ENCODE results near the gene DUSP3.
A peak's percentile ranks its signal among the peaks of the same experiment; 100 is the strongest.

Gene DUSP3

GRCh38 chr17:43791589-43791988 lies 12.8 kb upstream of the DUSP3 start:
- H3K9me3 Mint-ChIP-seq: no peaks in the 10 kb centered on the region
- no peak overlapping the region for H3K27ac Mint-ChIP-seq (ENCODE audit: low read depth)
- H3K27me3 Mint-ChIP-seq: peaks cover 50% of the 10 kb centered on the region
- H3K4me1 Mint-ChIP-seq: no peaks in the 10 kb centered on the region
- H3K4me3 Mint-ChIP-seq: no peak overlapping the region
- H3K36me3 Mint-ChIP-seq (ENCODE audit: insufficient read depth): no peaks in the 10 kb centered on the region
- ATAC-seq (replicated peaks; ENCODE audit: extremely low read depth, poor library complexity, severe bottlenecking) (no peak), DNase-seq (ENCODE audit: low spot score in 2 of 2) (no peak)

GRCh38 chr17:43790311-43790940 lies 11.6 kb upstream of the DUSP3 start:
- no peak for ATAC-seq (replicated peaks; ENCODE audit: extremely low read depth, poor library complexity, severe bottlenecking)
- Mint-ChIP-seq H3K36me3 (ENCODE audit: insufficient read depth) (no peaks in the 10 kb centered on the region), H3K4me1 (no peaks in the 10 kb centered on the region), H3K9me3 (no peaks in the 10 kb centered on the region), H3K27ac (ENCODE audit: low read depth) (no peak overlapping the region), H3K27me3 (peaks cover 39% of the 10 kb centered on the region), H3K4me3 (no peak overlapping the region)
- no peak for DNase-seq (ENCODE audit: low spot score in 2 of 2)

GRCh38 chr17:43789482-43789881 lies 10.7 kb upstream of the DUSP3 start:
- Mint-ChIP-seq H3K36me3 (ENCODE audit: insufficient read depth) (no peaks in the 10 kb centered on the region), H3K9me3 (no peaks in the 10 kb centered on the region), H3K4me1 (no peaks in the 10 kb centered on the region), H3K27me3 (peaks cover 38% of the 10 kb centered on the region), H3K27ac (ENCODE audit: low read depth) (no peak overlapping the region), H3K4me3 (no peak overlapping the region)
- DNase-seq (ENCODE audit: low spot score in 2 of 2) (no peak), ATAC-seq (replicated peaks; ENCODE audit: extremely low read depth, poor library complexity, severe bottlenecking) (no peak)

- Mint-ChIP-seq H3K36me3 (ENCODE audit: insufficient read depth) (no peaks in the 10 kb centered on the region), H3K4me1 (no peaks in the 10 kb centered on the region), H3K27me3 (peaks cover 38% of the 10 kb centered on the region), H3K27ac (ENCODE audit: low read depth) (no peak overlapping the region), H3K4me3 (no peak overlapping the region), H3K9me3 (no peaks in the 10 kb centered on the region)
- no peak for ATAC-seq (replicated peaks; ENCODE audit: extremely low read depth, poor library complexity, severe bottlenecking)
- no peak for DNase-seq (ENCODE audit: low spot score in 2 of 2)
These were observed 9.8 kb upstream of the DUSP3 start for GRCh38 chr17:43788540-43788939.

GRCh38 chr17:43787728-43788127 lies 9.0 kb upstream of the DUSP3 start:
- Mint-ChIP-seq H3K27me3 (peaks cover 40% of the 10 kb centered on the region), H3K27ac (ENCODE audit: low read depth) (no peak overlapping the region), H3K4me3 (no peak overlapping the region), H3K36me3 (ENCODE audit: insufficient read depth) (no peaks in the 10 kb centered on the region), H3K4me1 (no peaks in the 10 kb centered on the region), H3K9me3 (no peaks in the 10 kb centered on the region)
- ATAC-seq (replicated peaks; ENCODE audit: extremely low read depth, poor library complexity, severe bottlenecking): no peak
- DNase-seq (ENCODE audit: low spot score in 2 of 2): no peak

GRCh38 chr17:43784628-43785101 lies 5.9 kb upstream of the DUSP3 start:
- ATAC-seq (replicated peaks; ENCODE audit: extremely low read depth, poor library complexity, severe bottlenecking) (no peak), DNase-seq (ENCODE audit: low spot score in 2 of 2) (no peak)
- Mint-ChIP-seq H3K27ac (ENCODE audit: low read depth) (no peak overlapping the region), H3K27me3 (peaks cover 55% of the 10 kb centered on the region), H3K36me3 (ENCODE audit: insufficient read depth) (no peaks in the 10 kb centered on the region), H3K4me1 (no peaks in the 10 kb centered on the region), H3K9me3 (no peaks in the 10 kb centered on the region), H3K4me3 (no peak overlapping the region)

GRCh38 chr17:43784068-43784467 lies 5.3 kb upstream of the DUSP3 start:
- H3K27me3 Mint-ChIP-seq: peaks cover 53% of the 10 kb centered on the region

GRCh38 chr17:43782913-43783680 lies 4.3 kb upstream of the DUSP3 start:
- H3K4me1 Mint-ChIP-seq: no peaks in the 10 kb centered on the region
- ATAC-seq (replicated peaks; ENCODE audit: extremely low read depth, poor library complexity, severe bottlenecking) (no peak), DNase-seq (ENCODE audit: low spot score in 2 of 2) (no peak)
- no peak overlapping the region for H3K4me3 Mint-ChIP-seq
- no peaks in the 10 kb centered on the region for H3K9me3 Mint-ChIP-seq
- peaks cover 53% of the 10 kb centered on the region for H3K27me3 Mint-ChIP-seq
- H3K27ac Mint-ChIP-seq (ENCODE audit: low read depth): no peak overlapping the region
- no peaks in the 10 kb centered on the region for H3K36me3 Mint-ChIP-seq (ENCODE audit: insufficient read depth)

More at GRCh38 chr17:43784068-43784467, 5.3 kb upstream of the DUSP3 start:
- H3K27ac Mint-ChIP-seq (ENCODE audit: low read depth): no peak overlapping the region
- H3K4me3 Mint-ChIP-seq: no peak overlapping the region
- H3K4me1 Mint-ChIP-seq: no peaks in the 10 kb centered on the region
- ATAC-seq (replicated peaks; ENCODE audit: extremely low read depth, poor library complexity, severe bottlenecking) (no peak), DNase-seq (ENCODE audit: low spot score in 2 of 2) (no peak)
- H3K36me3 Mint-ChIP-seq (ENCODE audit: insufficient read depth): no peaks in the 10 kb centered on the region
- H3K9me3 Mint-ChIP-seq: no peaks in the 10 kb centered on the region

- H3K9me3 Mint-ChIP-seq: no peaks in the 10 kb centered on the region
- ATAC-seq (replicated peaks; ENCODE audit: extremely low read depth, poor library complexity, severe bottlenecking): no peak
- H3K27ac Mint-ChIP-seq (ENCODE audit: low read depth): no peak within 1 kb of the TSS
- peaks cover 51% of the 10 kb centered on the region for H3K27me3 Mint-ChIP-seq
- H3K36me3 Mint-ChIP-seq (ENCODE audit: insufficient read depth): peaks cover 1% of the 10 kb centered on the region
- DNase-seq (ENCODE audit: low spot score in 2 of 2): no peak
- H3K4me1 Mint-ChIP-seq: no peaks in the 10 kb centered on the region
- H3K4me3 Mint-ChIP-seq: peak within 1 kb of the TSS; percentile 81
These were observed 1.4 kb upstream of the DUSP3 start, which contains the start of gene CFAP97D1 for GRCh38 chr17:43780135-43780534. Gene CFAP97D1 (plus strand): TSS chr17:43780435. CDS start chr17:43780463, 28 bp downstream.

- no peaks in the 10 kb centered on the region for H3K4me1 Mint-ChIP-seq
- no peak overlapping the region for H3K27ac Mint-ChIP-seq (ENCODE audit: low read depth)
- peaks cover 1% of the 10 kb centered on the region for H3K36me3 Mint-ChIP-seq (ENCODE audit: insufficient read depth)
- H3K4me3 Mint-ChIP-seq: peak overlapping the region; percentile 81
- H3K27me3 Mint-ChIP-seq: peaks cover 44% of the 10 kb centered on the region
- no peaks in the 10 kb centered on the region for H3K9me3 Mint-ChIP-seq
- DNase-seq (ENCODE audit: low spot score in 2 of 2) (no peak), ATAC-seq (replicated peaks; ENCODE audit: extremely low read depth, poor library complexity, severe bottlenecking) (peak; percentile 25)
These were observed 658 bp upstream of the DUSP3 start for GRCh38 chr17:43779145-43780125.

- H3K9me3 Mint-ChIP-seq: no peaks in the 10 kb centered on the region
- H3K27me3 Mint-ChIP-seq: no peaks in the 10 kb centered on the region
- H3K36me3 Mint-ChIP-seq (ENCODE audit: insufficient read depth): peaks cover 7% of the 10 kb centered on the region
- no peak for ATAC-seq (replicated peaks; ENCODE audit: extremely low read depth, poor library complexity, severe bottlenecking)
- peaks cover 13% of the 10 kb centered on the region for H3K4me1 Mint-ChIP-seq
- H3K4me3 Mint-ChIP-seq: no peak overlapping the region
- H3K27ac Mint-ChIP-seq (ENCODE audit: low read depth): no peak overlapping the region
- DNase-seq (ENCODE audit: low spot score in 2 of 2): no peak
These were observed 4.2 kb downstream of the DUSP3 start for GRCh38 chr17:43774304-43775250.

All from central memory CD8-positive, alpha-beta T cell (primary cell).